ENCODE measurements around the gene ANKRD9. TPM values are rescaled to one million over a fixed set of nuclear protein-coding genes. Genes with fewer than 3 reads are reported as not detected.

ANKRD9 gene
- total RNA-seq, 4 donors from 2014 or later, result 3.6 to 26.8 (median 6.9) TPM

Small RNAs within 50 kb of the gene (small RNA-seq; reads per million reads assigned to genes)
- gene MIR4309, result not detected

Other genes with a start within 250 kb of the ANKRD9 start
- 10 to 100 TPM in 1 of 4 donors, 1 to 10 TPM in 3; 4.0 to 13.9 (median 6.1) TPM for gene MOK, start 204.6 kb downstream of the ANKRD9 start, total RNA-seq
- 10 to 100 TPM in 1 of 4 donors, 1 to 10 TPM in 3; 7.3 to 17.7 (median 8.9) TPM for gene ZNF839, start 190.0 kb downstream of the ANKRD9 start, total RNA-seq
- gene CINP, start 146.9 kb downstream of the ANKRD9 start, total RNA-seq, result 10 to 100 TPM; 21.8 to 41.1 (median 24.2) TPM
- 10 to 100 TPM; 14.4 to 23.0 (median 15.0) TPM for gene TECPR2, start 146.8 kb downstream of the ANKRD9 start, total RNA-seq
- gene RCOR1, start 82.9 kb upstream of the ANKRD9 start, total RNA-seq, result 10 to 100 TPM; 17.6 to 24.3 (median 22.1) TPM